HT-29 (cell line): ENCODE measurements around the gene CAGE1. TPM values are rescaled to one million over a fixed set of nuclear protein-coding genes. Genes with fewer than 3 reads are reported as not detected.
A peak's percentile ranks its signal among the peaks of the same experiment; 100 is the strongest.
"Not testable (repeated sequence)": the region's sequence is repeated elsewhere in the genome, so short reads cannot be mapped to it uniquely, and the experiment has no call there.

ENCODE experiments used
- DNase-seq: peaks from one replicate; pipeline ENCODE4 v3.0.0-alpha.2; 2015; ENCODE audit warnings: low spot score
- total RNA-seq: library from RNA; depleted of rRNA; stranded (reverse); fragments of >200 nt; shearing (Covaris generic); gene quantifications from 2 replicates; pipeline ENCODE4 v1.2.3, GENCODE V29; 2014

The CAGE1 gene
- total RNA-seq, 1 experiment from 2014 or later = 0.10 TPM

DNA sequence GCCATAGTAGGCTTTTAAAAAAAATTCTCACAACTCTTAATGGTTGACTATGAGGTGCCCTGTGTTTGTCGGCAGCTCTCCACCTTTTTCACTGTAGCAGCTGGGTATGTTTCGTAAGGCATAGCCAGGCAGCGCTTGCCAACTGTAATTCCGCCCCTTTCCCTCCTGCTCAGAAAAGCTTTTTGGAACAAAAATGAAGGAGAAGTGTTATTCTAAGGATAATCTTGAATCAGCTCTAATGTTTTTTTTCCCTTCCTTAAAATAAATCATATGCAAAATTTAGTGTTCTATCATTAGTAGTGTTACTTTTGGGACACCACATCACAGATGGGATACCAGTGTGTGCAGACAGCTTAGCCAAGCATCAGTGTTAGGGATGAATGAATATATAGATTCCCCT is 21.3 kb upstream of the CAGE1 start:
- DNase-seq = no peak

DNA sequence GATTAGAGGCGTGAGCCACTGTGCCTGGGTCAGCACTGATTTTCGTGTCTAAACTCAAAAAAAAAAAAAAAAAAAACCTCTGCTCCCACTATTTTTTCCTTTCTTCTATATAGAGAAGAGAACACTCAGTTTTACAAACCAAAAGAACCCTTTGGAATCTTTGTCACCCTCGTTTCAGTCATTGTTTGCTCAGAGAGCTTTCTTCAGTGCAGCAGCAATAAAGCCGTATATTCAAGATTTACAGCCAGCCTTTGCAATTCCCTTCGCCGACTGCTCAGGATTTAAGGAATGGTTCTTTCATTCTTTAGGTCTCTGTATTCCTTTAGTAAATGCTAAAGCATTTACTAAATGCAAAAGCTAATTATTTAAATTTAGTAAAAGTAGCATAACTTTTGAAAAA is 20.2 kb upstream of the CAGE1 start:
- no peak for DNase-seq

DNA sequence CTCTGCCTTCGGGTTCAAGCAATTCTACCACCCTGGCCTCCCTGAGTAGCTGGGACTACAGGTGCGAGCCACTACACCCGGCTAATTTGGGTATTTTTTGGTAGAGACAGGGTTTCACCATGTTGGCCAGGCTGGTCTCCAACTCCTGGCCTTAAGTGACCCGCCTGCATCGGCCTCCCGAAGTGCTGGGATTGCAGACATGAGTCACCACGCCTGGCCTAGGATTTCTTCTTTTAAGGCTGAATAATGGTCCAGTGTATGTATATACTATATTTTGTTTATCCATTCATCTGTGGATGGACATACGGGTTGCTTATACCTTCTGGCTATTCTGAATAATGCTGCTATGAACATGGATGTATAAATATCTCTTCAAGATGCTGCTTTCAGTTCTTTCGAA is 17.2 kb upstream of the CAGE1 start:
- DNase-seq = no peak

DNA sequence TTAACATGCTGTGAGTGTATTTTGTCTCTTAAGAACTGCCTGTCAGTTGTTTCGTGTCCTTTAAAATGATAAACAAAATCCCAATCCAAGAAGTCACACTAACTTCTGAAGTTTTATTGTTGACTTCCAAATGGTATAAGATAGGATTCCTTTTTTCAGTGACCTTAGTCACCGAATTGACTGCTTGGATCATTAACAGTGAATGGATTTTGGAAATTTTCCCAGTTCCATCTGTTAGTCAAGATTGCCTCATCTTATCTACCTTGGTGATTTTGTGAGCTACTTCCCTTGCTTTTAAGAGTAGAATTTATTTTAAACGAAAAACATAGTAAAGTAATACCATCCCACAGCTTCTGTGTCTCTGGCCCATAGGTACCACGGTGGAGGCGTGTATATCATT is 15.0 kb upstream of the CAGE1 start:
- DNase-seq = no peak

DNA sequence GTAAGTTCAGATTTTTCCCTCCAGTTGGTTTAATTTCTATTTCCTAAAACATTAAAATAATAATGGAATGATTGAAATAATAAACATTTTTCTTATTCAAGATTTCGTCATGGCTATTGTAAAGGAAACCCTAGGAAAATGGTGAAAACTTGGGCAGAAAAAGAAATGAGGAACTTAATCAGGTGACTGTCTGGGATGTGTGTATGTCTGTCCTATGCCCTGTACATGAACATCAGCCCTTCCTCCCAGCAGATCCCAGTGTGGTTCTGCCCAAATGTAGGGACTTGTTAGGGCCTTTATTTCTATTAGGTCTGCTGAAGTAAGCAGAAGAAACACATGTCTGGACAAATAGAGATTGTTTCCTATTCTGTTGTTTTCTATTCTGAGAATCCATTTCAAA is 13.2 kb upstream of the CAGE1 start:
- DNase-seq = no peak

DNA sequence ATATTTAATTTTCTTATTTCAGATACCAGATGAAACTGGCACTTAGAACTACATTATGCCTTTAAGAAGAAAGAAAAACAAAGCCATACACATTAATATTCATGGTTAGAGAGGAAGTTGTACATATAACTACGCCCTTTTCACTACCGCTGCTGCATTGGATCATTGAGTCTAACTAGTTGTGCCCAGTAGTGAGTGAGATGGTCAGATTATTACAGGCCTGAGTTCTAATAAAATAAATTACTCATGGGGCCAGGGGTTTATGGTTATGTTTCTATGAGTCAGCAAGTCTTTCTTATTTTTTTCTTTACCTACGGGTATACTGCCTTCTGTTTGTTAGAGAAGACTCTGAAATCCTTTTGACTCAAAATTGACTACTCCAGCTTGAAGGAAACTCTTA is 11.5 kb upstream of the CAGE1 start:
- no peak for DNase-seq

DNA sequence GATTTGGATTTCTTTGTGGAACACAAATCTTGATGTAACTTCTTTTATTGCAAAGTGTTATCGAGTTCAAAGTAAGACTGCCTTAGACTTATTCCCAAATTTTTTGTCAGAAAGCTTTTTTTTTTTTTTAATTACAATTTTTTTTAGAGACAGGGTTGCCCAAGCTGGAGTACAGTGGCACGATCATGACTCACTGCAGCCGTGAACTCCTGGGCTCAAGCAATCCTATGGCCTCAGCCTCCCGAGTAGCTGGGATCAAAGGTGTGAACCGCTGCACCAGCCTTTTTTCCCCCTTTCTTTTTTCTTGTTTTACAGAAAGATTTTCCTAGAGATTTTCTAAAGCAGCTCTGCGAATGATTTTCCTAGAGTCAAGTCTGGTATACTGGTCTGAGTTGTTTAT is 2.9 kb upstream of the CAGE1 start:
- DNase-seq = no peak

DNA sequence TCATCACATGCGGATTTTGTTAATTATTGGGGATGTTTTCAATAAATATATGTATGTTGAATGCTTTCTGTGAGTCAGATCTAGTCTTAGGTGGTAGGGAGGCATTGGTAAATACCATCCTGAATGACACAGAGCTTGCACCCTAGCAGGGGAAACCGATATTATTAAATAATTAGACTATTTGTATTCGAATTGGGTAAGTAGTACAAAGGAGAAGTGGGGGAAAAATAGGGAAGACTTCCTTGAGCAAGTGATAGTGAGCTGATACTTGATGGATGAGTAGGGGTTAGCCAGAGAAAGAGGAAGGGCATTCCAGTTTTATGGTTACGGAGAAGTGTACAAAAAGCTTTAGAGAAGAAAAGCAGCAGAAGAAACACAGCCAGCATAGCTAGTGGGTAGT is 1.6 kb upstream of the CAGE1 start:
- DNase-seq = no peak

DNA sequence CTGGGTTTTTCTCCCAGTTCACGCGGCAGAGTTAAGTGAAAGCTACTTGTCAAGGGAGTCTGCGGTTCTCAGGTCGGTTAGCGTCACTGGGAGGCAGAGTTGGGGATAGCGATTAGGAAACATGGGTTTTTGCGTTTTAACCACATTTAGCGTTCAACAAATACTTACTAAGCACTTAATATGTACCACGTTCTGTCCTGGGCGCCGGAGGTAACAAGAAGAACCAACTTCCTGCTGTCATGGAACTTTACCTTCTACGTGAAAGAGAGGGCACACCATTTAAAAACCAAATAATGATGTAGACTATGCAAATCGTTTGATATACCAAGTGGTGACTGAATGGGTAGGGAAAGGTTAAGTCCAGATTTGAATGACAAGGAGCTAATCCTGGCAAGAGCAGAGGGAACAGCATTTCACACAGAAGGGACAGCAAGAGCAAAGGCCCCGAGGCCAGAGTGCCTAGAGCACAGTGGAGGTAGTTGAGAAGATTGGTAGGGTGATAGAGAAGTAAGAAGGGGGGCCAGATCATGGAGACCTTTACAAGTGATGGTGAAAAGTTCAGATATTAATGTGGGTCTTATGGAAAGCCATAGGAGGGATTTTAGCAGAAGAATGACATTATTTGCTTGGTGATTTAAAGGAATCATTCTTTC is 810 bp upstream of the CAGE1 start:
- no peak for DNase-seq

DNA sequence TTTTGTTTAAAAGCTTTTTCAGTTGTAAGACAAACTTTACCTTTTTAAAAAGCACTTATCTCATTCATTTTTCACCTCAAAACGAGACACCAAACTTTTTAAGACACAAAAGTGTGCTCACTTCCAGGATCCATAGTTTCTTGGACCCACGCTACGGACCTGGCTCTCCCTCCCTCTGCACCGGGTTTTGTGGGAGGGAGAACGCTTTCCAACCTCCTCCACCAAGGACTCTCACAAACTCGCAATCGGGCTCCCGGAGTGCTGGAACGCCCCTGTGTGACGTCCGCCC is 436 bp downstream of the CAGE1 start:
- no peak for DNase-seq

DNA sequence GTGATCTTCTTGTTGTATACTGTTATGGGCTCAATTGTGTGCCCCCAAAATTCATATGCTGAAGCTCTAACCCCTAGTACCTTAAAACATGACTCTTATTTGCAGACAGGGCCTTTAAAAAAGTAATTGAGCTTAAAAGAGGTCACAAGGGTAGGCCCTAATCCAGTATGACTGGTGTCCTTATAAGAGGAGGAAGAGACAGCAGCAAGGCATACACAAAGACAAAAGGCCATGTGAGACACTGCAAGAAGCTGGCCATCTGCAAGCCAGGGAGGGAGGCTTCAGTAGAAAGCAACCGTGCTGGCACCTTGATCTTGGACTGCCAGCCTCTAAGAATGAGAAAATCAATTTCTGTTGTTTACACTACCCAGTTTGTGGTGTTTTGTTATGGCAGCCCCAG is 8.4 kb downstream of the CAGE1 start:
- no peak for DNase-seq

DNA sequence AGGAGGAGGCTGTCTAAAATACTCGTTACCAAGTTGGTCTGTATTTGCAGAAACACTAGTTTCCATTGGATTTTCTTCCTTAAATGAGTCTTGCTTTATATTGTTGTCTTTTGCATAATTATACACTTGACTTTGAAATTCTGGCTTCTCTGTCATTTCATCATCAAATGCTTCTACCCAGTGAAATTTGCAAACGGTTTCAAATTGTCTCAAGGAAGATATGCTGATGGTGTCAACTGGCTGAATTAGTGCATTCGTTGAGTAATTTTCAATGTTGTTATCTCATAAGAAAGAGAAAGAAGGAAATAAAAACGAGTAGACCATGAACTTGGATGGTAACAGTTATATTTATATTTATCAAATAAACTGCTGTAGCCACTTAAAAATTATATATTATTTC is 10.8 kb downstream of the CAGE1 start:
- DNase-seq = no peak

DNA sequence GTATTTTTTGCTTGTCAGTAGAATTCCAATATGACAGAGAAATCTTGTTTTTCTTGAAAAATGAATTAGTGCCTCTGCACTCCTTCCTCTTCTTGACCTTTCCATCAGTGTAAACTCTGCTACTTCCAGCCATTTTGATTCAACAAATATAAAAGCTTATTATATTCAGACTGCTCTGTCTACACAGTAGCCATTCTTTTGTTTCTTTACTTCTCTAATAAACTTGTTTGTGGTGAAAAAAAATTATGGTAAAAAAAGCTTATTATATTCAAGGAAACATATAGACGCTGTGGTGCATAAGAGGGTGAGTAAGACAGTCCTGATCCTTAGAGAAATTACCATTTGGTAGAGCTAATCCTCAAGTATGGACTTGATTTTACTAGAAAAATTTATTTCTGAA is 11.6 kb downstream of the CAGE1 start:
- DNase-seq = no peak

DNA sequence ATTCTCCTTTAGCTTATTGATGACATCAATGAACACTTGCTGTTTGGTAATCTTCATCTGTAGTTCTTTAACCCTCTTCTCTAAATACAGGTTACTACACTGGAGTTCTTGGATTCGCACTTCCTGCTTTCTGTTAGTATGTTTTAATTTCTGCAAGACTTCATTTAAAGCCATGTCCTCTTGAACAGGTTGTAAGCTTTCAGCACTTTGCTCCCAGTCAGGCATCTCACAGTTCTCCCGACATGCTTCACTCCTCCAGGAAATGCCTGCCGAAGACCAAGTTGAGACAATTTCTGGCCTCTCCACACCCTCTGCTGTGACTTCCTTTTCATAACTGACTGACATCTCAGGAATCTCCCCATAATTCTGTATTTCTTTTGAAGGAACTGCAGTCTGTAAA is 15.8 kb downstream of the CAGE1 start:
- no peak for DNase-seq

DNA sequence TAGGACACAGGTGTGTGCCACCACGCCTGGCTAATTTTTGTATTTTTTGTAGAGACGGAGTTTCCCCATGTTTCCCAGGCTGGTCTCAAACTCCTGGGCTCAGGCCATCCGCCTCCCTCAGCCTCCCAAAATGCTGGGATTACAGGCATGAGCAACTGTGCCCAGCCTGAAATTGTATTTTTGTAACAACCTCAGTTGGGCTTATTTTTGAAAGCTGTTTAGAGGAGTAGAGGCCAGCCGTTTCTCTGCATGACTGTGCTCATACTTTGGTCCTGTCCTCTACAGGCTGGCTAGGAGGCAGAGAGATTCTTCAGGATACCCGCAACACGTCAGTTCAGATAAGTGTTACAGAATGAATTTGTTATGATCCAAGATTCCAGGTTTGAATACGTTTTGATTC is 22.1 kb downstream of the CAGE1 start:
- no peak for DNase-seq

DNA sequence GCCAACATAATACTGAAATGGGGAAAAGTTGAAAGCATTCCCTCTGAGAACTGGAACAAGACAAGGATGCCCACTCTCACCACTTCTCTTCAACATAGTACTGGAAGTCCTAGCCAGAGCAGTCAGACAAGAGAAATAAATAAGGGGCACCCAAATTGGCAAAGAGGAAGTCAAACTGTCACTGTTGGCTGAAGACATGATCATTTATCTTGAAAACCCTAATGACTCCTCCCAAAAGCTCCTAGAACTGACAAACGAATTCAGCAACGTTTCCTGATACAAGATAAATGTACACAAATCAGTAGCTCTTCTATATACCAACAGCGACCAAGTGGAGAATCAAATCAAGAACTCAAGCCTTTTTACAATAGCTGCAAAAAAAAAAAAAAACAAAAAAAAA is 37.6 kb downstream of the CAGE1 start:
- not testable (repeated sequence) for DNase-seq

DNA sequence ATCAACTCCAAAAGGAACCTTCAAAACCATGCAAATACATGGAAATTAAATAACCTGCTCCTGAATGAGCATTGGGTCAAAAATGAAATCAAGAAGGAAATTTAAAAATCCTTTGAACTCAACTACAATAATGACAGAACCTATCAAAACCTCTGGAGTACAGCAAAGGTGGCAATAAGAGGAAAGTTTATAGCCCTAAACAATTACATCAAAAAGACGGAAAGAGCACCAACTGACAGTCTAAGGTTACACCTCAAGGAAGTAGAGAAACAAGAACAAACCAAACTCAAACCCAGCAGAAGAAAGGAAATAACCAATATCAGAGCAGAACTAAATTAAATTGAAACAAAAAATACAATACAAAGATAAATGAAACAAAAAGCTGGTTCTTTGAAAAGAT is 39.0 kb downstream of the CAGE1 start:
- DNase-seq = not testable (repeated sequence)

DNA sequence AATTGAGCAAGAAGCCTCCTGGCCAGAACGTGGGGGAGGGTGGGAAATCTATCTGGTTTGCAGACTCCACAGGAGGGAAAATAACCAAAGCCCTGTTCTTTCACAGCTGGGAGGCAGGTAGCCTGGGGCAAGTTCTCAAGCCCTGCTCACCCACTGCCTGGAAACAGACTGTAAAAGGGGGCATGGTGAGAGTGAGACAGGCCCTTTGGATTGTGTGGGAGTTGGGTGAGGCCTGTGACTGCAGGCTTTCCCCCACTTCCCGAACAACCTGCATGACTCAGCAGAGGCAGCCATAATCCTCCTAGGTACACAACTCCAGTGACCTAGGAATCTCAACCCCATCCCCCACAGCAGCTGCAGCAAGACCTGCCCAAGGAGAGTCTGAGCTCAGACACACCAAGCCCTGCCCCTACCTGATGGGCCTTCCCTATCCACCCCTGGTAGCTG is 42.0 kb downstream of the CAGE1 start:
- DNase-seq = peak; percentile 40

DNA sequence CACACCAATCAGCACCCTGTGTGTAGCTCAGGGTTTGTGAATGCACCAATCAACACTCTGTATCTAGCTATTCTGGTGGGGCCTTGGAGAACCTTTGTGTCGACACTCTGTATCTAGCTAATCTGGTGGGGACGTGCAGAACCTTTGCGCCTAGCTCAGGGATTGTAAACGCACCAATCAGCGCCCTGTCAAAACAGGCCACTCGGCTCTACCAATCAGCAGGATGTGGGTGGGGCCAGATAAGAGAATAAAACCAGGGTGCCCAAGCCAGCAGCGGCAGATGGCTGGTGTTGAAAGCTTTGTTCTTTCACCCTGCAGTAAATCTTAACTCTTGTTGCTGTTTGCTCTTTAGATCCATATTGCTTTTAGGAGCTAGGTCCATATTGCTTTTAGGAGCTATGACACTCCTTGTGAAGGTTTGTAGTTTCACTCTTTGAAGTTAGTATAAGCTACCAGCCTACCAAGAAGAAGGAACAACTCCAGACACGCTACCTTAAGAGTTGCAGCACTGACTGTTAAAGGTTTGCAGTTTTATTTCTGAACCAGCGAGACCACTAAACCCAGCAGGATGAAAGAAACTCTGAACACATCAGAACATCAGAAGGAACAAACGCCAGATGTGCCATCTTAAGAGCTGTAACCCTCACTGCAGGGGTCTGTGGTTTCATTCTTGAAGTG is 44.6 kb downstream of the CAGE1 start:
- DNase-seq = not testable (repeated sequence)

DNA sequence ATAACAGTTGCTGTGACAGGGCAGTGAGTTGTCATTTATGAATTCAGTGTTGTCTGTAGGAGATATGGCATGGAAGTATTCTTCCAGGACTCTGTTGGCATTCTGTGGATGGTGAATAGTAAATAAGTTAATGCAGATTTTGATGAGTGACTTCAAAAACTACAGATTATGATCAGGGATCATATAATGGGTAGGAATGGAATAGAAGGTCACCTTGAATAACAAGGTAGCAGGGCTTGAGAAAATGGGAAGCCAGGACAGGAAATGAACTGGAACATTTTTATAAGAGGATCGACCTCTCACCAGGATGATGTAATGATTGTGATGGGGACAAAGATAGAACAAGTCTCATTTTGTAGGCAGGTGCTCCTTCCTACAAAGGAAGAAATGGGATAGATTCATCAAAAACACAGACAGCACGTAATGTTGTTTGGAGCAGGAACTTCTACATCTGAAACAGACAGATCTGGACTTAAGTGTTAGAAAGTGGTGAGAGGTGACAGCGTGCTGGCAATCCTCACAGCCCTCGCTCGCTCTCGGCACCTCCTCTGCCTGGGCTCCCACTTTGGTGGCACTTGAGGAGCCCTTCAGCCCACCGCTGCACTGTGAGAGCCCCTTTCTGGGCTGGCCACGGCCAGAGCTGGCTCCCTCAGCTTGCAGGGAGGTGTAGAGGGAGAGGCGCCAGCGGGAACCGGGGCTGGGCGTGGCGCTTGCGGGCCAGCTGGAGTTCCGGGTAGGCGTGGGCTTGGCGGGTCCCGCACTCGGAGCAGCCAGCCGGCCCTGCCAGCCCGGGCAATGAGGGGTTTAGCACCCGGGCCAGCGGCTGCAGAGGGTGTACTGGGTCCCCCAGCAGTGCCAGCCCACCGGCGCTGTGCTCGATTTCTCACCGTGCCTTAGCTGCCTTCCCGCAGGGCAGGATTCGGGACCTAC is 45.7 kb downstream of the CAGE1 start:
- peak; percentile 11 for DNase-seq

DNA sequence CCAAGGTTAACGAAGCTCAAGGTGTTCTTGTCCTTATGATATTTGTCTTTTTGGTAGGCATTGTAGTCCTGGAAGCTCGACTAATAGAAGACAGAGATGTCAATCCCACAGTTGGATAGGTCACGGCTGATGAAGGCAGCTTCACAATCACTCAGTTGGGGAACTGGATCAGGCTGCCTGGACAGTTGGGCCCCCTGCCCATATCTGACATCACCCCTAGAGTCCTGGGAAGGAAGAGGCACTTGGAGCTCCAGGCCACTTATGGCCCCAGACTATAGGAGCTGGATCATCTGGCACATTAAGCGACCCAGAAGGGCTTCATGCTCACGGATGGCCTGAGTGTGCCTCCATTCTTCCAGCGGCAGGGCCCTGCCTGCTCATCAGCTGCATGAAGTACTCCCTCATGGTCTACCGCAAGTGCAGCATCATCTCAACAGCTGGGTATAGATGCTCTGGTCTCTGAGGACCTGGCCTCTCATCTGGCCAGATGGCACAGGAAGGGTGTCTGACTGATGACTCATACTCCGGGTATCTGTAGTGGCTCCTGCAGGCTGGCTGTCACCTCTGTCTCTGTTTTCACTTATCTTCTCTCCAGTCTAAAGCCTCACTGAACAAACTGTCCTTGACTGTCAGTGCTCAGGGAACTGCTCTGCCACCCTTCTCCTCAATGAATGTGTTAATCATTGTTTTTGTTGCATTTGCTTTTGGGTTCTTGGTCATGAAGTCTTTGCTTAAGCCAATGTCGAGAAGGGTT is 47.4 kb downstream of the CAGE1 start:
- DNase-seq = peak; percentile 44

DNA sequence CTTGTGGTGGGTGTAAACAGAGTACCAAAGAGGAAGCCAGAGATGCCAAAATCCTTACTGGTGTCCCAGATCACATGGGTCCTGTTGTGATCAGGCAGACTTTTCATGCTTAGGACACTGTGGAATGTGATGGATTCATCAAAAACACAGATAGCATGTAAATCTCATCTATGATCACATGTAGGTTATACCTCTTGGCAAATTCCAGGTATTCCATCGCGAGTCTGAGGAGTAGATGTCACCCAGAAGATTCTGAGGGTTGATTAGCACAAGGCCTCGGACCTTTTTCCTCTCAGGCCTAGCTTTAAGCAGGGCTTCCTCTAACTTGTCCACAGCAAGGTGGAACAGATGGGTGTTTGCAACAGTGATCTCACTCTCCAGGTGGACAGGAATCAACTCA is 48.3 kb downstream of the CAGE1 start:
- no peak for DNase-seq
